Activated CD8-positive, alpha-beta memory T cell treated with anti-CD3 and anti-CD28 coated beads for 24 hours (primary cell): Measurements from ENCODE around the gene DEFB119.
"Not testable (repeated sequence)": the region's sequence is repeated elsewhere in the genome, so short reads cannot be mapped to it uniquely, and the experiment has no call there.

Source experiments
- DNase-seq: peaks from one replicate; pipeline ENCODE4 v3.0.0-alpha.2; 2020

DEFB119 gene, protein sequence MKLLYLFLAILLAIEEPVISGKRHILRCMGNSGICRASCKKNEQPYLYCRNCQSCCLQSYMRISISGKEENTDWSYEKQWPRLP

DNA sequence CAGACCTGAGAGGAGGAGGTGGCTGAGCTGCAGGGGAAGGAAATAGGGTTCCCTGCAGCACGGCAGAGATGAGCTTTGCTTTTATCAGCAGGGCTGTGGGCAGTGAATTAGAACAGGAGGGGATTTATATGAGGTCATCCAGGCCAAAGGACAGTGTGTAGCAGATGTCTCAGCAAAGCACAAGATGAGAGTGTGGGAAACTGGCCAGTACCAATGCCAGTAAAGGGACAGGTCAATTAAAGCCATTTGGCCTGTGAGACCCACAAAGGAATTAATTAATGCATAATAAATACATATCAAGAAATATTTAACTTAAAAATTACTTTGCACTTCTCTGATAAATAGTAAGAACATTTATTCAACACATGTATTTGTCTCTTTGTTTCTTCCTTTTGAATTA, at the start of gene DEFB119:
Gene DEFB119 (minus strand): TSS at position 101 of the 400 bp plus-strand sequence. CDS start 107 bp downstream, outside the sequence.
- no peak for DNase-seq

GRCh38 chr20:31430568-31431115, 40.3 kb upstream of the DEFB119 start:
- no peak for DNase-seq

- not testable (repeated sequence) for DNase-seq
These were observed 37.2 kb upstream of the DEFB119 start for GRCh38 chr20:31427576-31427975.

DNA sequence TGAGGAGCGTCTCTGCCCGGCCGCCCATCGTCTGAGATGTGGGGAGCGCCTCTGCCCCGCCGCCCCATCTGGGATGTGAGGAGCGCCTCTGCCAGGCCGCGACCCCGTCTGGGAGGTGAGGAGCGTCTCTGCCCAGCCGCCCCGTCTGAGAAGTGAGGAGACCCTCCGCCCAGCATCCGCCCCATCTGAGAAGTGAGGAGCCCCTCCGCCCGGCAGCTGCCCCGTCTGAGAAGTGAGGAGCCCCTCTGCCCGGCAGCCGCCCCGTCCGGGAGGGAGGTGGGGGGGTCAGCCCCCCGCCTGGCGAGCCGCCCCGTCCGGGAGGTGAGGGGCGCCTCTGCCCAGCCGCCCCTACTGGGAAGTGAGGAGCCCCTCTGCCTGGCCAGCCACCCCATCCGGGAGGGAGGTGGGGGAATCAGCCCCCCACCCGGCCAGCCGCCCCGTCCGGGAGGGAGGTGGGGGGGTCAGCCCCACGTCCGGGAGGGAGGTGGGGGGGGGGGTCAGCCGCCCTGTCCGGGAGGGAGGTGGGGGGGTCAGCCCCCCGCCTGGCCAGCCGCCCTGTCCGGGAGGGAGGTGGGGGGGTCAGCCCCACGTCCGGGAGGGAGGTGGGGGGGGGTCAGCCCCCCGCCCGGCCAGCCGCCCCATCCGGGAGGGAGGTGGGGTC, 36.6 kb upstream of the DEFB119 start:
- DNase-seq: not testable (repeated sequence)

GRCh38 chr20:31425797-31426196, 35.4 kb upstream of the DEFB119 start:
- no peak for DNase-seq

DNA sequence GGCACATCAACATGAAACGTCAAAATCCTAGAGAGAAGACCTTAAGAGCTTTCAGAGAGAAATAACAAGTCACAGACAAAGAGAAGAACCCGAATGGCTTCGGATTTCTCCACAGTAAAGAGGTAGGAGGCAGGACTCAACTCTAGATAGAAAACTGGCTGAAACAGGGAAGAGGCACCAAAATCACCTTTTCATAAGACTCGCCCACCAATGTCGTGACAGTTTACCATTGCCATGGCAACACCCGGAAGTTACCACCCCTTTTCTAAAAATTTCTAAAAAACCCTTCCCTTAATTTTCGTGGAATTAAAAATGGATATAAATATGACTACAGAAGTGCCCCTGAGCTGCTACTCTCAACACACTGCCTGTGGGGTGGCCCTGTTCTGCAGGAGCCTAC, 27.9 kb upstream of the DEFB119 start:
- no peak for DNase-seq

DNA sequence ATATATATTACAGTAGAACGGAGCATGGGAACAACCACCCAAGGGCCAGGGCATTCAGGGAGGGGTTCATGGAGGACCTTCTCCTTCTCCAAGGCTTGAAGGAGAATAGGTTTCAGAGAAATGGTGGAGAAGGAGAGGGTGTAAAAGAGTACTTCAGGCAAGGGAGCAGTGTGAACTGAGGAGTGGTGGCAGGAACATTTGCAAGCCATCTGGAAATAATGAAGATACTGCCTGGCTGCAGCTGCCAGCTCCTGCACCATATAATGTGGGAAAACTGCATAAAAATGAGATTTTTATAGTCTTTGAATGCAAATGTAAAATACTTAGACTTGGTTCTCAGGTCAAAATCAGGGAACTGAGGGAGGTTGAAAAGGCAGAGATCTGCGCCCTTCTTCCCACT, 25.3 kb upstream of the DEFB119 start:
- DNase-seq: no peak

DNA sequence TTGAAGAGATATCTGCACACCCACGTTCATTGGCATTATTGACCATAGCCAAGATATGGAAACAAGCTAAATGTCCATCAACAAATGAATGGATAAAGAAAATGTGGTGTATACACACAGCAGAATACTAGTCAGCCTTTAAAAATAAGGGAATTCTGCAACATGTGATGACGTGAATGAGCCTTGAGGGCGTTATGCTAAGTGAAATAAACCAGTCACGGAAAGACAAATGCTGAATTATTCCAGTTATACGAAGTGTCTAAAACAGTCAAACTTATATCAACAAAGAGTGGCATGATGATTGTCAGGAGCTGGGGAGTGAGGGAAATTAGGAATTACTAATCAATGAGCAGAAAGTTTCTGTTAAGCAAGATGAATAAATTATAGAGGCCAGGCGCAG, 24.0 kb upstream of the DEFB119 start:
- DNase-seq: no peak

GRCh38 chr20:31410011-31410410, 19.6 kb upstream of the DEFB119 start:
- no peak for DNase-seq

DNA sequence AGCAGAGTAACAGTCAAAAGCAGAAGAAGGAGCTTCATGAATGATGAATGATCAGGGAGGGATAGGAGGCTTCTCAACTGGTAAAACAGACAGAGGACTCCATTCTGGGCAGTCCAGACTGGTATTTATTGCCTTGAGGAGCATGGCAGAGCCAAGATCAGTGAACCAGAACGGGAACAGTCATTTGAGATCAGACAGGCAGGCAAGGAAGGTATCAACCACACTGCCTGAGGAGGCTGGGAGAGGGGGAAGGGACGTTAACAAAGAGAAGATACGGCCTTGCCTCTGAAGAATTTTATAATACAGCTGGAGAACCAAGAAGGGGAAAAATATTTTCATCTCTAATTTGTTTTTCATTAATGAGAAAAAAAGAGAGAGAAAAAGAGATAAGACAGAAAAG, 15.7 kb upstream of the DEFB119 start, which contains the start of gene DEFB121:
Gene DEFB121 (minus strand): TSS at position 101 of the 400 bp plus-strand sequence. CDS start 63 bp downstream, at position 38.
- DNase-seq: no peak

DNA sequence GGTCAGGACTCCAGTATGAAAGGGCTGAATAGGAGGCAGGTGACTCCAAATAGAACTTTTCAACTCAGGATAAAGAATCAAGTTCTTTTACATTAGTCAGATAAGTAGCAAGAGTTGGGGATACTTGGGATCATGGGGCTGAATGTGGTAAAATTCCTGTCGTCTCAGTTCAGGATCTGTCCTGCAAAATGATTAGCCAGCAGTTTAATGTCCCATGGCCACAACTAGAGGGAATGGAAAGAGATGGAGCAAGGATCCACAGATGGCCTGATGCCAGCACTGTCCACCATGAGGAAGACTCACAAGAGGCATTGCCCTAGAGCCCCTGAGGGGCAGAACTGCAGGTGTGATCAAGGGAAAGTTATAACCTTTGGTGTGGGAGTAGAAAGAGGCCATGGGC, 13.5 kb upstream of the DEFB119 start:
- DNase-seq: no peak

DNA sequence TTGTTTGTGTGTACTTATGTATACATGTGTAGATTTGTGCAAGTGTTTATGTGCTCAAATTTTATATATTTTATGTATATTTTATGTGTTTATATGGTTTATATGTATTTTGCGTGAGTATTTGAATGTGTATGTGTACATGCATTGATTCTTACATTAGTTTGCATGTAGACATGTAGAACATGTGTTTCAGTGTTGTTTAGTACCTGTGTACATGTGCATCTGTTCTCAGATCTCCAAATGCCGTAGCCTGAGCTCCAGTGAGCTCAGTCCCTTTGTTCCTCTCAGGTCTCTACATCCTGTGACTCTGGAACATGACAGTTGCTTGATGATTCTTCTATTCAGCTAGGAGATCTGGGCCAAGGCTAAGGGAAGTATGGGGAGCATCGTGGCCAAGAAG, 4.5 kb upstream of the DEFB119 start:
- no peak for DNase-seq

- no peak for DNase-seq
These were observed 2.4 kb upstream of the DEFB119 start for GRCh38 chr20:31392836-31393235.

DNA sequence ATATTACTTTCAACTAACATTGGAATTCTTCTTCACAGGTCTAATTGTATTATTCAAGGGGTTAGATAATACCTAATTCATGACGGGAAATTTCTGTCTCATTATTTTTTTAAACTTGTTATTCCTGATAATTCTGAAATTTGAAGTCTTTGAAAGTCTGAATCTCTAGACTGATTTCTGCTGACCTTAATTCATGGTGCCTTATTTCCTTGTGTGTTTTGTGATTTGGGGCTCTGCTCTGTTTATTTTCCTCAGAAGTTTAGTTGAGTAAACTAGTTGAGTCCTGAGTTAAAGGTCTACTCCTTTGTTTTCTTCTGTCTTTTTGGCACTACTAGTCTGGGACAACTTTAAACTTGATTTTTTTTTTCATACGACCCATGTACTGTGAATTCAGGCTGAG, 16.0 kb downstream of the DEFB119 start:
- DNase-seq: no peak

DNA sequence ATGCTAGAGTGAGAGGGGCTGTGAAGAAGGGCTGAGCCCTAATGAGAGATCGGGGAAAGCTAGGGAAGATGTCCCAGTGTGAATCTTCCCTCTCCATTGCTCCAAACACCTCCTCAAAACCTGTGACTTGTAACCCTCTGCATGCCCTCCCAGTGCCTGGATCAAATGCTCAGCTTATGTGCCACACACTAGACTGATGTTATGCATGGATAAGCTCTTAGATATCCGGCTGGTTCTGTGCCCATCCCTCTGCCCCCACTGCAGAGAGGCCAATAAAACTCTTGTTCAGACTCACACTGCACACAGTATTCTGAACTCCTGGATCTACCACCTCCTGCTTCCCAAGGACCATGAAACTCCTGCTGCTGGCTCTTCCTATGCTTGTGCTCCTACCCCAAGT, 22.1 kb downstream of the DEFB119 start, which contains the start of gene DEFB118:
Gene DEFB118 (plus strand): TSS at position 301 of the 400 bp plus-strand sequence. CDS start 50 bp downstream, at position 351.
- DNase-seq: no peak

- DNase-seq: not testable (repeated sequence)
These were observed 26.1 kb downstream of the DEFB119 start for GRCh38 chr20:31364272-31364671.

- DNase-seq: no peak
These were observed 27.1 kb downstream of the DEFB119 start for GRCh38 chr20:31363295-31363694.

- DNase-seq: no peak
These were observed 34.4 kb downstream of the DEFB119 start for GRCh38 chr20:31355981-31356380.

GRCh38 chr20:31341470-31341869, 48.9 kb downstream of the DEFB119 start:
- DNase-seq: no peak

DNA sequence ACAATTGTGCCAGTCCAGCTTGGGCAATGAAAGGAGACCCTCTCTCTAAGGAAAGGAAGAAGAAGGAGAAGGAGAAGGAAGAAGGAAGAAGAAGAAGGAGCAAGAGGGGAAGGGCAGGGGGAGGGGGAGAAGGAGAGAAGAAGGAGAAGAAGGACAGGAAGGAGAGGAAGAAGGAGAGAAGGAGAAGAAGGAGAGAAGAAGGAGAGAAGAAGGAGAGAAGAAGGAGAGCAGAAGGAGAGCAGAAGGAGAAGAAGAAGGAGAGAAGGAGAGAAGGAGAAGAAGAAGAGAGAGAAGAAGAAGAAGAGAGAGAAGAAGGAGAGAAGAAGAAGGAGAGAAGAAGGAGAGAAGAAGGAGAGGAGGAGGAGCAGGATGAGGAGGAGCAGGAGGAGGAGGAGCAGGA, 59.5 kb downstream of the DEFB119 start:
- no peak for DNase-seq
